GM19043 (cell line): ENCODE data around the gene ADGRL3.

Experiments used
- ATAC-seq: cut with Tn5 transposase; IDR thresholded peaks from one replicate; pipeline ENCODE4 v1.9.1; 2021; ENCODE audit warnings: low read depth; ENCODE audit not compliant: unreplicated experiment

ADGRL3 gene

GRCh38 chr4:62018537-62018936, 818.4 kb downstream of the ADGRL3 start:
- no peak for ATAC-seq

- no peak for ATAC-seq
These were observed 823.5 kb downstream of the ADGRL3 start for GRCh38 chr4:62023633-62024032.

GRCh38 chr4:62028745-62029144, 828.6 kb downstream of the ADGRL3 start:
- ATAC-seq = no peak

- no peak for ATAC-seq
These were observed 830.8 kb downstream of the ADGRL3 start for GRCh38 chr4:62030958-62031357.

- no peak for ATAC-seq
These were observed 837.4 kb downstream of the ADGRL3 start for GRCh38 chr4:62037571-62037970.

- no peak for ATAC-seq
These were observed 851.2 kb downstream of the ADGRL3 start for GRCh38 chr4:62051332-62051731.

GRCh38 chr4:62053974-62054373, 853.8 kb downstream of the ADGRL3 start:
- ATAC-seq = no peak

GRCh38 chr4:62057031-62057430, 856.9 kb downstream of the ADGRL3 start:
- no peak for ATAC-seq

- ATAC-seq = no peak
These were observed 858.4 kb downstream of the ADGRL3 start for GRCh38 chr4:62058571-62058970.

GRCh38 chr4:62070291-62070852, 870.2 kb downstream of the ADGRL3 start:
- ATAC-seq = no peak

GRCh38 chr4:62075089-62075488, 875.0 kb downstream of the ADGRL3 start:
- no peak for ATAC-seq

- no peak for ATAC-seq
These were observed 875.4 kb downstream of the ADGRL3 start for GRCh38 chr4:62075521-62075920.

- ATAC-seq = no peak
These were observed 877.3 kb downstream of the ADGRL3 start for GRCh38 chr4:62077406-62077805.

GRCh38 chr4:62080431-62080830, 880.3 kb downstream of the ADGRL3 start:
- ATAC-seq = no peak

GRCh38 chr4:62087706-62088105, 887.6 kb downstream of the ADGRL3 start:
- no peak for ATAC-seq

- ATAC-seq = no peak
These were observed 893.6 kb downstream of the ADGRL3 start for GRCh38 chr4:62093735-62094134.

- no peak for ATAC-seq
These were observed 896.8 kb downstream of the ADGRL3 start for GRCh38 chr4:62096881-62097280.

GRCh38 chr4:62115216-62115615, 915.1 kb downstream of the ADGRL3 start:
- no peak for ATAC-seq

GRCh38 chr4:62117886-62118285, 917.8 kb downstream of the ADGRL3 start:
- no peak for ATAC-seq

GRCh38 chr4:62118558-62118957, 918.4 kb downstream of the ADGRL3 start:
- ATAC-seq = no peak

GRCh38 chr4:62119195-62119594, 919.1 kb downstream of the ADGRL3 start:
- ATAC-seq = no peak

- ATAC-seq = no peak
These were observed 926.1 kb downstream of the ADGRL3 start for GRCh38 chr4:62126064-62126732.
